Measurements from ENCODE around the gene TRIM46. TPM values are rescaled to one million over a fixed set of nuclear protein-coding genes. Genes with fewer than 3 reads are reported as not detected.

The TRIM46 gene
- total and polyA plus RNA-seq, 9 of the 15 experiments (the other 6 are each of a cell fraction or from before 2014, with no cell fraction given), result 0.05 to 0.60 (median 0.16) TPM; not detected in 3

GRCh38 chr1:155199792-155200191 is 26.1 kb downstream of the TRIM46 start (continued):
- TF ChIP-seq FOXP4 (CRISPR knock-in tag; IDR thresholded peaks at IDR 0.05; ENCODE audit: borderline replicate concordance), result no peak
- no peak for TF ChIP-seq EZH2 (IDR thresholded peaks at IDR 0.05; ENCODE audit: borderline replicate concordance, low read depth, low read length)
- no peak for TF ChIP-seq ZNF407 (IDR thresholded peaks at IDR 0.05; ENCODE audit: low read depth)
- TF ChIP-seq TOE1 (IDR thresholded peaks at IDR 0.05; ENCODE audit: borderline replicate concordance), result no peak
- no peak for TF ChIP-seq TOE1 (CRISPR knock-in tag; IDR thresholded peaks at IDR 0.05; ENCODE audit: borderline replicate concordance, low read depth)
